Activated T-helper 17 cell treated with anti-CD3 and anti-CD28 coated beads, Interleukin-2, amount 50 U/mL, for 72 hours (primary cell): ENCODE results near the gene AGR2. TPM values are rescaled to one million over a fixed set of nuclear protein-coding genes. Genes with fewer than 3 reads are reported as not detected.

Experiments used
- ATAC-seq: fragments of 150-1000 bp; cut with Tn5 transposase; replicated peaks from 2 replicates; pipeline ENCODE4 v1.10.0; 2021; ENCODE audit warnings: mild to moderate bottlenecking, moderate library complexity
- H3K27ac Mint-ChIP-seq: one replicate; pipeline ENCODE4 v1.8.0; 2022; ENCODE audit warnings: mixed read lengths
- H3K27me3 Mint-ChIP-seq: one replicate; pipeline ENCODE4 v1.8.0; 2022; ENCODE audit warnings: mixed read lengths
- H3K36me3 Mint-ChIP-seq: one replicate; pipeline ENCODE4 v1.8.0; 2022; ENCODE audit warnings: low read depth, mild to moderate bottlenecking, mixed read lengths
- H3K4me1 Mint-ChIP-seq: one replicate; pipeline ENCODE4 v1.8.0; 2022; ENCODE audit warnings: mixed read lengths
- H3K4me3 Mint-ChIP-seq: one replicate; pipeline ENCODE4 v1.8.0; 2022; ENCODE audit warnings: mild to moderate bottlenecking, mixed read lengths
- H3K9me3 Mint-ChIP-seq: one replicate; pipeline ENCODE4 v1.8.0; 2022; ENCODE audit warnings: mixed read lengths
- total RNA-seq, 2 donors: library from RNA; stranded (reverse); gene quantifications; one replicate each; pipeline ENCODE4 v1.2.3, GENCODE V29; 2022

AGR2 gene
- total RNA-seq, 2 donors from 2014 or later = not detected

DNA sequence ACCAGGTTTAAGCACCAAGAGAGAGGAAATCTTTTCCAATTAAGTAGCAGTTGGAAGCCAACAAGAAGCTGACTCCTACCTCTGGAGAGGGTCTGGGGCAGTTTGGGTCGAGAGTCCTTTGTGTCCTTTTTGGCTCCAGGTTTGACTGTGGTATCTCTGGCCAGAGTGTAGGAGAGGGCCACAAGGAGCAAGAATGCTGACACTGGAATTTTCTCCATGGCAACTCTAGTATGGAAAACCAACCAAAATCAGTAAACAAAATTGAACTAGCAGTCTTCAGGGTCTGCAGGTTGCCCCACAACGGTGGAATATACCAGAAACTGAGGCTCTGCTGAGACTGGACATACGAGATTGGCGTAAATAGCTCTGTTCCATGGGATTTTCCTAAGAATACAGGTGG, 3.2 kb downstream of the AGR2 start:
- ATAC-seq = no peak
- Mint-ChIP-seq H3K36me3 (no peaks in the 10 kb centered on the region), H3K9me3 (no peaks in the 10 kb centered on the region), H3K4me3 (no peak overlapping the region), H3K27ac (no peak overlapping the region), H3K4me1 (peaks cover 4% of the 10 kb centered on the region), H3K27me3 (peaks cover 7% of the 10 kb centered on the region)

DNA sequence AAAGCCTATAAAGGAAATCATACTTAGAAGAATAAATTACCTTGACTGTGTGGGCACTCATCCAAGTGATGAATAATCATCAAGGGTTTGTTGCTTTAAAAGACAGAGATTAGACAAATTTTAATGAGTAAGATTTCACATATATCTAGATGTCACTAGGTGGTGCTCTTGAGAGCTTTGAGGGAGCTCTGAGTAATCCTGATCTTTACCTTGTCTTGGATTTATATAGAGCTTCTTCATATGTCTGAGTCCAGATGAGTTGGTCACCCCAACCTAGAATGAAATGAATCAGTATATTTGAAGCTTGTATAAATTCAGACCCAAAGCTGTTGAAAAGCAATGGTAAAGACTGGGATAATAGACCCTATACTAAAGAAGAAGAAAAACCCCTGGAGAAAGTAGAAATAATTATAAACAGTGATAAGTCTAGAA, 3.7 kb downstream of the AGR2 start:
- peak; percentile 82 for ATAC-seq
- peaks cover 4% of the 10 kb centered on the region for H3K4me1 Mint-ChIP-seq
- H3K27ac Mint-ChIP-seq = no peak overlapping the region
- peaks cover 11% of the 10 kb centered on the region for H3K27me3 Mint-ChIP-seq
- no peaks in the 10 kb centered on the region for H3K9me3 Mint-ChIP-seq
- H3K36me3 Mint-ChIP-seq = no peaks in the 10 kb centered on the region
- no peak overlapping the region for H3K4me3 Mint-ChIP-seq

DNA sequence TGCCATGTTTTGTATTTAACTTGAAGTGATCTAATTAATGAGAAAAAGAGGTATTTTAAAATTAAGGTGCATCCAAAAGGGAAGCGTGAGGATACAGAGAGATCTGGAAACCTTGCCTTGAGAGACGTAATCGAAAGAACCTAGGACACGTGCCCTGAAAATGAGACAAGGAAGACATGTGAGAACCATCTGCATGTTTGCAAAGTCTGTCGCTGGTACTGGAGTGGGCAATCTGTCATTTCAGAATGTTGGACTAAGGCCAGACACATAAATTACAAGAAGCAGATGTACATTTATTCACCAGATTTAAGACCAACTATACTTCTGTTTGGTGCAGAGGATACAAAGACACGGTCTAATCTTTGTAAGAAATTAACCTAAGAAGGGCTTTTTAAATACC, 9.2 kb downstream of the AGR2 start:
- H3K9me3 Mint-ChIP-seq = no peaks in the 10 kb centered on the region
- H3K4me1 Mint-ChIP-seq = no peaks in the 10 kb centered on the region
- H3K4me3 Mint-ChIP-seq = no peak overlapping the region
- peaks cover 24% of the 10 kb centered on the region for H3K27me3 Mint-ChIP-seq
- ATAC-seq = no peak
- no peak overlapping the region for H3K27ac Mint-ChIP-seq
- H3K36me3 Mint-ChIP-seq = no peaks in the 10 kb centered on the region

DNA sequence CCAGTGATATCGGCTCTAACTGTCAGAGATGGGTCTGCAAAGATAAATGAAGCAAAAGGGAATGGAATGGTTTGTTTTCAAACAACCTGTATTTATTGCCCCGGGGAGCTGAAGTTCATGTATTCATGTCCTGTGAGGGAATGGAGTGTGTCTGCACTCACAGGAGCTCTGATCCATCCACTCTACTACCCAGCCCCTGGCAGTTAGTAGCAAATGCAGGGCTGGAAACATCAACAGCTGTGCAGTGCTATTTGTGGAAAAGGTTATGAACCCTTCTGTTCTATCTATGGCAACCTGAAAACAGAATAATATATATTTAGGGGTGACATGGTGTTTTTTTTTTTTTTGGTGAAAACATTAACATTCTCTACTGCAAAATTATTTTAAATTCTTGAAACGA, 9.8 kb downstream of the AGR2 start:
- Mint-ChIP-seq H3K36me3 (no peaks in the 10 kb centered on the region), H3K4me3 (no peak overlapping the region), H3K27ac (no peak overlapping the region), H3K9me3 (no peaks in the 10 kb centered on the region), H3K27me3 (peaks cover 24% of the 10 kb centered on the region), H3K4me1 (no peaks in the 10 kb centered on the region)
- ATAC-seq = no peak

DNA sequence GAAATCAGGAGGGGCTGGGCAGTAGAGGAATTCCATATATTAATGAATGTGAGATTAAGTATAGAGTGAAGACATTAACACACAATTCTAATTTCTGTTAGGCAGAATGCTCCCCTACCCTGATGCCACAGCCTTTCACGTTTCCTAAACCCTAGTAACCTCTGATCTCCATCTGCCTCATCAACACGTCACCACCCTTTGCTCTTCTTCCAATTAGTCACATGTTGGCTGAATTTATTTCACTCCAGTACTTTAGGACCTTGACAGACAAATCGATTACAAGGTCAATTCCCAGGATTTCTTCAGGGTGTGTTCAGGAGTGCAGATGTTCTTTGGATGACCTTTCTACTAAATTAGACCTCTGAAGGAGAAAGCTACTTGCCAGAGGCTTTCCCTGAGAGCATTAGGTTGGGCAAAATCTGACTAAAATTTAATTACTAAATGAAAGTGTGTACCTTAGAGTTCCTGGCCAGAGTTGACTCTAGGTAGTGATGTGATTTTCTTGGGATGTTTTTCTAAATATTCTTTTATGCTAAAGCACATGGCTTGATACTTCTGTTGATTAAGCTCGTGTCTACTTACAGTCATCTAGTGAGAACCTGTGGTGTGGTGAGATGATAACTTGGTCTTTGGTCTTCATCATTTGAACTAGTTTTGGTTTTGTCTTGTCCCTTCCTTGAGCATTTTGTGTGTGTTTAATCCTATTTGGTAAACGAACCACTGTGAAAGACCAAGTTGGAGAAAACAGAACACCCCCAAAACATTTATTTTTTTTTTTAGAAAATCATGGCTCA, 12.7 kb downstream of the AGR2 start:
- Mint-ChIP-seq H3K27me3 (peaks cover 24% of the 10 kb centered on the region), H3K27ac (peak overlapping the region; percentile 41)
- peak; percentile 88 for ATAC-seq

DNA sequence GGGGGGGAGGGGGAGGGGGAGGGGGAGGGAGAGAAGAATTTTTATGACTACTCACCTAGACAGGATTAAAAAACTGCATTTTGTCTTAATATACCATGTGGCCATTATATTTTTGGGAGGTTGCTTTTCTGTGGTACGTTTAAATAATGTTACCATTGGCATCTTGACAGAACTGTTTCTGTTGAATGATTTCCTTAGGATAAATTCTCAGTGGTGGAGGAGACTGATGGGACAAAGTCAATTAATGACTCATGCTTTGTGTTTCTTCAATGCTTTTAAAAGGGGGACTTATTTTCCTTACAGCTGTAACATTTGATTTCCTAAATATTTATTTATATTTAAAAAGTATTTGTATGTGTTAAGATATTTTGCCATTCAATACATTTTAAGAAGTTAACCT, 13.7 kb downstream of the AGR2 start:
- Mint-ChIP-seq H3K36me3 (no peaks in the 10 kb centered on the region), H3K27ac (no peak overlapping the region), H3K9me3 (no peaks in the 10 kb centered on the region), H3K4me1 (no peaks in the 10 kb centered on the region), H3K27me3 (peaks cover 19% of the 10 kb centered on the region), H3K4me3 (no peak overlapping the region)
- ATAC-seq = no peak

More for the DNA sequence above, 12.7 kb downstream of the AGR2 start:
- Mint-ChIP-seq H3K36me3 (no peaks in the 10 kb centered on the region), H3K4me1 (no peaks in the 10 kb centered on the region), H3K9me3 (no peaks in the 10 kb centered on the region), H3K4me3 (no peak overlapping the region)

DNA sequence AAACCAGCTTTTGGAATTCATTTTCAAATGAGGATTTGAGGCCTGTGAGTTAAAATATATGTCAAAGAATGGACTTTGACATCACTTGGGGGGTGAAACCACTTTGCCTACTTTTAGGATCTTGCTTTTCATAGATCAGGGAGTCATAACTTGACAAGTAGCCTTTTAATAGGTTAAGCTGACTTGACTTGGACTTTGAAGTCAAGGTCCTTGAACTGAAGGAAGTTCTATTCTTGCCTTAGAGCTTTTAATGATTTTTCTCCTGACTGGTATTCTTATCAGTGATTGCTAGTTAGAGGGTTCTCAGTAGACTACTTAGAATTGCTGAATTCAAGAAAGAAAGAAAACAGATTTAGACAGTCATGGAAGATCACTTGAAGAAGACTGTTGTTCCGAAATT, 17.7 kb downstream of the AGR2 start:
- no peaks in the 10 kb centered on the region for H3K9me3 Mint-ChIP-seq
- H3K36me3 Mint-ChIP-seq = no peaks in the 10 kb centered on the region
- H3K27me3 Mint-ChIP-seq = peaks cover 3% of the 10 kb centered on the region
- ATAC-seq = no peak
- H3K27ac Mint-ChIP-seq = no peak overlapping the region
- H3K4me1 Mint-ChIP-seq = no peaks in the 10 kb centered on the region
- no peak overlapping the region for H3K4me3 Mint-ChIP-seq

DNA sequence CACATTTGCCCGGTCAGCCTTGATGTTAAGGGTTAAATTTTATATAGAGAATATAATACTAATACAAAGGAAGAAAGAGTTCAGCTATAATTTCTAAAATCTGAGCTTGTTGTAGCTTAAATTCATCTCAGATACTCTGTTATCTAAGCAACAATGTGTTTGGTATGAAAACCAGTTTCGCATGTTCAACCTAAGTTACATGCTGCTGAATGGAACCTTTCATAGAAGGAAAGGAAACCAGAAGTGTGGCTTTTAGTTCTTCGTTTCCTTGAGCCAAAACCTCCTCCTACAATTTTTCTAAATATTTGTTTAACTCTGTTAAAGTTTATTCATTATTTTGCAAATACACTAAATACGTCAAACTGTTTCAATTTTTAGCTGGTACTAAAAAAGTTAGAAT, 18.5 kb downstream of the AGR2 start:
- ATAC-seq = no peak
- Mint-ChIP-seq H3K27me3 (no peaks in the 10 kb centered on the region), H3K27ac (no peak overlapping the region), H3K4me1 (no peaks in the 10 kb centered on the region), H3K4me3 (no peak overlapping the region), H3K36me3 (no peaks in the 10 kb centered on the region), H3K9me3 (no peaks in the 10 kb centered on the region)

DNA sequence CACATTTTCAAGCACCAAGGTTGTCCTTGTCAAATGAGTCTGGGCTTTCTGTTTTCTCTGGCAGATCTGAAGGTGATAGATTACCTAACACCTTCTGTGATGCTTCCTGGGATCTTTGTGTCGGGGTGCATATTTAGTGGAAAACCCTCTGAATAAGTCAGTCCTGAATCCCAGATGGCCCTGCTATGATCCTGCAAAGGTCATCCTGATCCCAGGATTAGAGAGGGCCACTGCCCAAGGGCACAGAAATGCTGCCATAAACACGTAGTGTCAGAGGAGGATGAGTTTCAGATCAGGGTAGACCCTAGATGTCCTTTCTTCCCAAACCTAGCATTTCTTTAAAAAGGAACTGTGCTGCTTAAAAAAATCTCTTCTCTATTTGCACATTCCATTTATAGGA, 19.0 kb downstream of the AGR2 start:
- no peak for ATAC-seq
- H3K4me3 Mint-ChIP-seq = no peak overlapping the region

DNA sequence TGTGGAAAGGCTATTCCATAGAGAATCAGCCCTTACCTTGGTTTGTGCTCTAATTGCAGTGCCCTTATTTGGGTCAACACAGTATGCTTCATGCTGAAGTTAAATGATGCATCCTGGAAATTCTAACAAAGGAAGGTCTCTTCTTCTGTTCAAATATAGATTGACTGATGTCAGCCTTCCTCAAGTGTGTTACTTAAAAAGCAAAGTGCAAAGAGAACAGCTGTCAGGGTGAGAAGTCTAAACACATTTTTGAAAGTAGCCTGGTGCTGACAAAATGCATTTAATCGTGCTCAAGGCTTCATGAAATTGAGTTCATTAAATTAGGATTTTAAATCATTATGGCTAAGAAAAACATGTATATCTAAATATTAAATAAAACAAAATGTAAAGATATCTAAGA, 19.5 kb downstream of the AGR2 start:
- H3K9me3 Mint-ChIP-seq = no peaks in the 10 kb centered on the region
- no peak overlapping the region for H3K4me3 Mint-ChIP-seq
- no peaks in the 10 kb centered on the region for H3K27me3 Mint-ChIP-seq
- no peak overlapping the region for H3K27ac Mint-ChIP-seq
- no peaks in the 10 kb centered on the region for H3K4me1 Mint-ChIP-seq
- ATAC-seq = no peak
- no peaks in the 10 kb centered on the region for H3K36me3 Mint-ChIP-seq

More for the DNA sequence above, 19.0 kb downstream of the AGR2 start:
- no peaks in the 10 kb centered on the region for H3K27me3 Mint-ChIP-seq
- H3K27ac Mint-ChIP-seq = no peak overlapping the region
- H3K4me1 Mint-ChIP-seq = no peaks in the 10 kb centered on the region
- no peaks in the 10 kb centered on the region for H3K36me3 Mint-ChIP-seq
- H3K9me3 Mint-ChIP-seq = no peaks in the 10 kb centered on the region

DNA sequence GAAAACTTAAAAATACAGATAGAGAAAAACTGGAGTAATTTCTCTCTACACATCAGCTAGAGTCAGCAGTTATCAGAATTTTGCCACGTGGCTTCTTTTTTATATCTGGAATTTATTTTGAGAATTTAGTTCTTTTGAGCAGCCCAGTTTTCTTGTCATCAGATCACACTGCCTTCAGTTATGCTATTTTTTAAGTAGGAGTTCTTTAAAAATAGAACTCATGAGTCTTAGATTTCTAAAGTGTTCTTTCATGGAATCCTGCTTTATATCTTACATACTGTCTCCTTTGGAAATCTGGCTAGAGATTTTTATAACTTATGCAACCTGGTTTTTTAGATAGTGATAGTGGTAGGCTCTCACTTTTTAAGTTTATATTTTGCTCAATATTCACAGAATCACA, 24.2 kb downstream of the AGR2 start:
- H3K36me3 Mint-ChIP-seq = no peaks in the 10 kb centered on the region
- H3K4me3 Mint-ChIP-seq = no peak overlapping the region
- no peaks in the 10 kb centered on the region for H3K4me1 Mint-ChIP-seq
- H3K27me3 Mint-ChIP-seq = no peaks in the 10 kb centered on the region
- no peak overlapping the region for H3K27ac Mint-ChIP-seq
- H3K9me3 Mint-ChIP-seq = no peaks in the 10 kb centered on the region
- ATAC-seq = no peak

DNA sequence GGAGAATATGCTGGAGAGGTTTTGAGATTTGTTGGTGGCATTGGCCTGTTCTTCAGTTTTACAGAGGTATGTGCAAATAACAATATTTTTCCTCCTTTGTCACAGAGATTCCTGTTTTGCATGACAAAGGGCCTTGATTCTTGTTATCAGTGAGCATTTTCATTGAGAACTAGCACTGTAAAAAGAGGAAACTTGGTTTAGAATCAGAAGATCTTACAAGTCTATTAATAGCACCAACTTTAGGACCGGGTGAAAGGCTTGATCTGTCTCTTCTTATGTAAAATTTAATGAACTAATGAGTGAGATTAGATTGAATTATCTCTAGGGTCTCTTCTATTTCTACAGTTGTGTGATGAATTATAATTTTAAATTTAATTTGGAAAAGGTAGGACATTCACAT, 25.7 kb downstream of the AGR2 start:
- no peak for ATAC-seq
- H3K36me3 Mint-ChIP-seq = no peaks in the 10 kb centered on the region
- no peak overlapping the region for H3K27ac Mint-ChIP-seq
- no peaks in the 10 kb centered on the region for H3K4me1 Mint-ChIP-seq
- no peaks in the 10 kb centered on the region for H3K27me3 Mint-ChIP-seq
- H3K4me3 Mint-ChIP-seq = no peak overlapping the region
- no peaks in the 10 kb centered on the region for H3K9me3 Mint-ChIP-seq

DNA sequence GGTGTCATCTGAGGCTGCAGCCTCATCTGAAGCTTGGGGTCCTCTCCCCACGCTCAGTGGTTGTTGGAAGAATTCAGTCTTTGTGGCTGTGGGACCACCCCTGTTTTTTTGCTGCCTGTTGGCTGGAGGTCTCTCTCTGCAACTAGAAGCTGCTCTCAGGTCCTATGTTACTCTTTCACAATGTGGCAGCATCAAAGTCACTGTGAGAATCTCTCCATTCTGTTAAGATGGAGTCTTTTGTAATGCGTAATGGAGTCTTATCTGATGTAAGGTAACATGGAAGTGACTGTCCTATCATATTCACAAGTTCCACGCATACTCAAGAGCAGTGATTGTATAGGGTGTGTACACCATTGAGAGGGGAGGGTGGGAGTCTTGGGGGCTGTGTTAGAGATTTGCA, 26.3 kb downstream of the AGR2 start:
- Mint-ChIP-seq H3K4me1 (no peaks in the 10 kb centered on the region), H3K9me3 (no peaks in the 10 kb centered on the region), H3K27me3 (no peaks in the 10 kb centered on the region), H3K4me3 (no peak overlapping the region), H3K27ac (no peak overlapping the region), H3K36me3 (no peaks in the 10 kb centered on the region)
- no peak for ATAC-seq

DNA sequence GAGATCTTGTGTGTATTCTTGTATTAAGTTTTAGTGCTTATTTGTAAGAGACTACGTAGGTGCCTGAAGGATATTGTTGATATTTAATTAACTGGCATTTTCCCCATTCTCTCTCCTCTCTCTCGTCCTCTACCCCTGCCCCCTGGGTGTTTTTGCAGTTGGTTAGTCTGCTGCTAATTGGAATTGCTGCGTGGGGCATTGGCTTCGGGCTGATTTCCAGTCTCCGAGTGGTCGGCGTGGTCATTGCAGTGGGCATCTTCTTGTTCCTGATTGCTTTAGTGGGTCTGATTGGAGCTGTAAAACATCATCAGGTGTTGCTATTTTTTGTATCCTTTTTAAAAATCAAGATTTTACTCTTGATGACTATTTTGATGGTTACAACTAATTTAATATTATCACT, 28.7 kb downstream of the AGR2 start:
- Mint-ChIP-seq H3K27ac (no peak overlapping the region), H3K27me3 (peaks cover 8% of the 10 kb centered on the region), H3K4me1 (no peaks in the 10 kb centered on the region), H3K4me3 (no peak overlapping the region), H3K36me3 (no peaks in the 10 kb centered on the region), H3K9me3 (no peaks in the 10 kb centered on the region)
- no peak for ATAC-seq

DNA sequence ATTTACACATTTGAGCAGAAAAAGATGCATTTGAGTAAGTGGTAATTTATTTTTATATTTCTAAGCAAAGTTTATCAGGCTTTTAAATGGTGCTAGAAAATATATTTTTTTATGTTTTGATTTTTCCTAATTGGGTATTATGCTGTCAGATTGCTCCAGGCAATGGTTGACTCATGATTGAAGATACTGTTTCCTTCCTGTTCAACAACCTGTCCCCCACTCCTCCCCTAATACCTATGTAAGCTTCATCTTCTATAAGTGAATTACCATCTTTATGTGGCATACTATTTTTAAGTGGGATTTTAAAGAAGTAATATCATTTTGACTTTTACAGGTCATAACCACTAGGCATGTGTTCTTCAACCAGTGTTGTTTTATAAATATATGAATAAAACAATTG, 29.8 kb downstream of the AGR2 start:
- ATAC-seq = no peak

DNA sequence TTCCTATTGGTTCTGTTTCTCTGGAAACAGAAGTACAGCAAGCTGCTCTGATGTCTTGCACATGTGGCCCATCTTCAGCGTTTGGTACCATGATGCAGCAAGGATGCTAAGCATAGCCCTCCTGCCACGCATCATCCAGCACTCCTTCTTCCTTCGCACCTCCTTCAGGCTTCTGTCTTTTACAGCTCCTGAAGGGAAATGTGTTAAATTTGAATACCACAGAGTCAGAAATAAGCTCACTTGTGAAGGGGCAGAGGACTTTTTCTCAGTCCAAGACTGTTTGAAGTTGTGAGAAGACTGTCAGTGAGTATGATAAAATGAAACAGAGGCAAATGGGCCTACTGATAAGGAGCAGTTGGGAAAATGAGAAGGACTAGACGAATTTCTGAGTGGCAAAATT, 30.5 kb downstream of the AGR2 start:
- Mint-ChIP-seq H3K9me3 (no peaks in the 10 kb centered on the region), H3K36me3 (no peaks in the 10 kb centered on the region), H3K4me1 (no peaks in the 10 kb centered on the region), H3K27ac (no peak overlapping the region), H3K27me3 (peaks cover 11% of the 10 kb centered on the region), H3K4me3 (no peak overlapping the region)
- ATAC-seq = no peak

More for the DNA sequence above, 29.8 kb downstream of the AGR2 start:
- no peak overlapping the region for H3K27ac Mint-ChIP-seq
- H3K9me3 Mint-ChIP-seq = no peaks in the 10 kb centered on the region
- H3K36me3 Mint-ChIP-seq = no peaks in the 10 kb centered on the region
- no peaks in the 10 kb centered on the region for H3K4me1 Mint-ChIP-seq
- no peak overlapping the region for H3K4me3 Mint-ChIP-seq
- peaks cover 11% of the 10 kb centered on the region for H3K27me3 Mint-ChIP-seq
